A549 (cell line): ENCODE measurements around the gene CADM4. TPM values are rescaled to one million over a fixed set of nuclear protein-coding genes. Genes with fewer than 3 reads are reported as not detected.
A peak's percentile ranks its signal among the peaks of the same experiment; 100 is the strongest.

Experiments used
- ATAC-seq, 2 experiments: fragments of 200-7000 bp in 1 of 2; fragments of >200 bp in 1 of 2; cut with Nextera tagmentation in 1 of 2; cut with Tn5 transposase in 1 of 2; 3 replicates each; pipeline versions ENCODE4 v1.8.0 to v1.9.1; 2018 to 2020; ENCODE audit warnings: mild to moderate bottlenecking in 1 of 2, moderate library complexity in 1 of 2
- CTCF ChIA-PET: fragments of 300-600 bp; sonication (Branson Sonifier 250); formaldehyde crosslinking; extraction: SDS; loops from one replicate; lab custom pipeline; 2021; ENCODE audit warnings: antibody characterized with exemption, inconsistent platforms; lab: Yijun Ruan, JAX
- POLR2A ChIA-PET: fragments of 350-600 bp; formaldehyde crosslinking; extraction: SDS; loops from one replicate; lab custom pipeline; 2021; ENCODE audit warnings: antibody characterized with exemption, inconsistent platforms; lab: Yijun Ruan, JAX
- DNase-seq, 2 experiments: peaks; one replicate each; pipeline versions ENCODE4 v3.0.0 to v3.0.0-alpha.2; 2011 to 2016; ENCODE audit warnings: low read depth in 1 of 2, low spot score in 1 of 2
- FAIRE-seq: peaks from 2 replicates; lab custom pipeline; 2011; peaks lifted over from hg19 to GRCh38; lab: Jason Lieb, UNC
- H3K27ac ChIP-seq, 2 experiments: fragments of >200 bp; sonication (Bioruptor Twin); formaldehyde crosslinking; 3 replicates each; pipeline ENCODE4 v1.5.1; 2016 to 2017
- H3K4me1 ChIP-seq: fragments of >200 bp; sonication (Bioruptor Twin); formaldehyde crosslinking; 3 replicates; pipeline ENCODE4 v1.6.1; 2016
- H3K4me2 ChIP-seq: fragments of >200 bp; sonication (Bioruptor Twin); formaldehyde crosslinking; 3 replicates; pipeline ENCODE4 v1.6.1; 2016
- H3K4me3 ChIP-seq: fragments of >200 bp; sonication (Bioruptor Twin); formaldehyde crosslinking; 3 replicates; pipeline ENCODE4 v1.5.1; 2016
- H3K9me3 ChIP-seq: fragments of >200 bp; sonication (Bioruptor Twin); formaldehyde crosslinking; 3 replicates; pipeline ENCODE4 v1.6.1; 2016
- BHLHE40 ChIP-seq: IDR thresholded peaks from 2 replicates; pipeline ENCODE4 v1.6.1; 2012; ENCODE audit warnings: low read depth, low read length, inconsistent platforms
- CBX2 ChIP-seq: fragments of 200-600 bp; sonication (generic); IDR thresholded peaks from 2 replicates; pipeline ENCODE4 v1.6.1; 2016; ENCODE audit warnings: low read depth, mild to moderate bottlenecking, borderline replicate concordance
- CEBPB ChIP-seq, 2 experiments: fragments of >200 bp in 1 of 2; sonication (Bioruptor Twin) in 1 of 2; formaldehyde crosslinking in 1 of 2; IDR thresholded peaks; 2 replicates each; pipeline ENCODE4 v1.6.1; 2012 to 2016
- CHD4 ChIP-seq: fragments of 200-600 bp; sonication (generic); IDR thresholded peaks from 2 replicates; pipeline ENCODE4 v1.6.1; 2016; ENCODE audit warnings: antibody characterized with exemption, mild to moderate bottlenecking, borderline replicate concordance
- EHMT2 ChIP-seq: fragments of 200-600 bp; sonication (generic); IDR thresholded peaks from 2 replicates; pipeline ENCODE4 v1.6.1; 2016; ENCODE audit warnings: antibody characterized with exemption, low read depth, mild to moderate bottlenecking, moderate library complexity
- EP300 ChIP-seq, 2 experiments: fragments of >200 bp; sonication (Bioruptor Twin); formaldehyde crosslinking; IDR thresholded peaks; 2 replicates in 1 of 2; 3 replicates in 1 of 2; pipeline ENCODE4 v1.6.1; 2016 to 2017
- ESRRA ChIP-seq: fragments of 150-350 bp; IDR thresholded peaks from 2 replicates; pipeline ENCODE4 v1.6.1; 2014; ENCODE audit warnings: mild to moderate bottlenecking, low read length, borderline replicate concordance
- GATA3 ChIP-seq: IDR thresholded peaks from 2 replicates; pipeline ENCODE4 v1.6.1; 2012; ENCODE audit warnings: borderline replicate concordance
- HOXA7 ChIP-seq: fragments of 250-450 bp; sonication (Bioruptor Pico); IDR thresholded peaks from 2 replicates; pipeline ENCODE4 v1.5.0; 2020; ENCODE audit warnings: mild to moderate bottlenecking, moderate library complexity
- HOXB13 ChIP-seq: fragments of 250-450 bp; sonication (Bioruptor Pico); IDR thresholded peaks from 2 replicates; pipeline ENCODE4 v1.5.0; 2020; ENCODE audit warnings: low read depth, mild to moderate bottlenecking, moderate library complexity
- JUN ChIP-seq, 2 experiments: fragments of >200 bp; sonication (Bioruptor Twin); formaldehyde crosslinking; IDR thresholded peaks; 2 replicates in 1 of 2; 3 replicates in 1 of 2; pipeline ENCODE4 v1.6.1; 2016 to 2017
- JUNB ChIP-seq: fragments of >200 bp; sonication (Bioruptor Twin); formaldehyde crosslinking; IDR thresholded peaks from 2 replicates; pipeline ENCODE4 v1.6.1; 2016
- KDM1A ChIP-seq: fragments of 200-600 bp; sonication (generic); IDR thresholded peaks from 2 replicates; pipeline ENCODE4 v1.6.1; 2016; ENCODE audit warnings: low read depth, mild to moderate bottlenecking
- MAZ ChIP-seq: fragments of 150-350 bp; IDR thresholded peaks from 2 replicates; pipeline ENCODE4 v1.6.1; 2014; ENCODE audit warnings: antibody characterized with exemption, low read depth, low read length, borderline replicate concordance
- MYC ChIP-seq: IDR thresholded peaks from 2 replicates; pipeline ENCODE4 v1.6.1; 2012; ENCODE audit warnings: mild to moderate bottlenecking, inconsistent platforms, low read length, improper control_type of control experiment, borderline replicate concordance
- NR3C1 ChIP-seq: fragments of >200 bp; sonication (Bioruptor Twin); formaldehyde crosslinking; IDR thresholded peaks from 3 replicates; pipeline ENCODE4 v1.6.1; 2017
- PHF8 ChIP-seq: fragments of 200-600 bp; sonication (generic); IDR thresholded peaks from 2 replicates; pipeline ENCODE4 v1.6.1; 2016; ENCODE audit warnings: low read depth, mild to moderate bottlenecking, antibody characterized with exemption, moderate library complexity, borderline replicate concordance
- POLR2A ChIP-seq: IDR thresholded peaks from 2 replicates; pipeline ENCODE4 v1.6.1; 2012; ENCODE audit warnings: mild to moderate bottlenecking, low read length
- RFX5 ChIP-seq: fragments of 450-650 bp; IDR thresholded peaks from 2 replicates; pipeline ENCODE4 v1.7.1; 2014; ENCODE audit warnings: antibody characterized with exemption, mild to moderate bottlenecking, moderate library complexity
- SREBF2 ChIP-seq: fragments of 450-650 bp; IDR thresholded peaks from 2 replicates; pipeline ENCODE4 v1.6.1; 2014; ENCODE audit warnings: mild to moderate bottlenecking, moderate library complexity
- WGBS: methylation state at CpG from one replicate; pipeline ENCODE4 v1.1.6; 2017; ENCODE audit errors: missing lambda C conversion rate; 5-methylcytosine and 5-hydroxymethylcytosine counted together
- polyA plus RNA-seq, 4 experiments: library from polyadenylated mRNA; depleted of rRNA in 3 of 4; stranded (reverse); fragments of >200 nt; fragmentation: RNase III in 1 of 4; extraction: RNeasy Plus Mini Kit Qiagen cat#74134 plus additional on column Dnase treatment in 1 of 4; gene quantifications; 2 replicates in 3 of 4; 3 replicates in 1 of 4; pipeline ENCODE4 v1.2.3, GENCODE V29; 2011 to 2017
- TF ChIP-seq, protein P1 (sequence below): fragments of 250-450 bp; sonication (Bioruptor Pico); IDR thresholded peaks from 2 replicates; pipeline ENCODE4 v1.5.0; 2020; ENCODE audit warnings: low read depth, mild to moderate bottlenecking, moderate library complexity
- TF ChIP-seq, protein P2 (sequence below): fragments of >200 bp; sonication (Bioruptor Twin); formaldehyde crosslinking; IDR thresholded peaks from 2 replicates; pipeline ENCODE4 v1.6.1; 2016
- TF ChIP-seq, protein P3 (sequence below): IDR thresholded peaks from 2 replicates; pipeline ENCODE4 v1.6.1; 2012
- TF ChIP-seq, protein P4 (sequence below): IDR thresholded peaks from 2 replicates; pipeline ENCODE4 v1.6.1; 2012

CADM4 gene
- polyA plus RNA-seq, 2 of the 4 experiments (the other 2 are of a cell fraction) = 4.2 to 9.2 TPM

DNA sequence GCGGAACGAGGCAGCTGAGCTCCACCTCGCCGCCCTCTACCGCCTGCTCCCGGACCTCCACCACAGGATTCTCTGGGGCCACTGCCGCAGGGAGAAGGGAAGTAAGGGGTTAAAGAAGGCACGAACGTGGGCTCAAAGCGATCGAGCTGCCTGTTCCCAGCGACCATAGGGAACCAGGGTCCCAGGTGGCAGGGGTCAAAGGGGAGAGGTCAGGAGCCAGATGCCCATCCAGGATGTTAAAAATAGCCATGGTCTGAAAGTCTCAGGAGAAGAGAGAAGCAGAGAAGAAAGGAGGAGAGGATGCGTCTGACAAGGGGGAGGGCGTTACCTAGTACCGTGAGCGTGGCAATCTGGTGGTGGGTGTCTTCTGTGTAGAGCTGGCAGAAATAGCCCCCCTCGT, 12.8 kb downstream of the CADM4 start:
- Histone ChIP-seq H3K4me2 (no peak overlapping the region), H3K4me1 (no peaks in the 10 kb centered on the region), H3K9me3 (no peaks in the 10 kb centered on the region), H3K27ac (no peak overlapping the region), H3K4me3 (no peak overlapping the region)
- 75% methylated on average over 17 of the region's 17 CpGs for WGBS
- ChIA-PET CTCF (interaction anchor here (0.7 to 3.1 kb wide), 8 partner anchors 11 to 142 kb away, joined by 3 to 9 read pairs (median 4); no protein-coding TSS in a partner anchor), POLR2A (no interaction called here)
- no peak for ATAC-seq
- TF ChIP-seq EHMT2 (no peak), EP300 (IDR thresholded peaks at IDR 0.05) (no peak), MYC (no peak), SREBF2 (no peak), GATA3 (no peak), POLR2A (no peak), HOXB13 (CRISPR knock-in tag) (no peak)
- TF ChIP-seq, protein P1, sequence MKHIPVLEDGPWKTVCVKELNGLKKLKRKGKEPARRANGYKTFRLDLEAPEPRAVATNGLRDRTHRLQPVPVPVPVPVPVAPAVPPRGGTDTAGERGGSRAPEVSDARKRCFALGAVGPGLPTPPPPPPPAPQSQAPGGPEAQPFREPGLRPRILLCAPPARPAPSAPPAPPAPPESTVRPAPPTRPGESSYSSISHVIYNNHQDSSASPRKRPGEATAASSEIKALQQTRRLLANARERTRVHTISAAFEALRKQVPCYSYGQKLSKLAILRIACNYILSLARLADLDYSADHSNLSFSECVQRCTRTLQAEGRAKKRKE (CRISPR knock-in tag) = no peak
- no peak for FAIRE-seq
- no peak for DNase-seq

DNA sequence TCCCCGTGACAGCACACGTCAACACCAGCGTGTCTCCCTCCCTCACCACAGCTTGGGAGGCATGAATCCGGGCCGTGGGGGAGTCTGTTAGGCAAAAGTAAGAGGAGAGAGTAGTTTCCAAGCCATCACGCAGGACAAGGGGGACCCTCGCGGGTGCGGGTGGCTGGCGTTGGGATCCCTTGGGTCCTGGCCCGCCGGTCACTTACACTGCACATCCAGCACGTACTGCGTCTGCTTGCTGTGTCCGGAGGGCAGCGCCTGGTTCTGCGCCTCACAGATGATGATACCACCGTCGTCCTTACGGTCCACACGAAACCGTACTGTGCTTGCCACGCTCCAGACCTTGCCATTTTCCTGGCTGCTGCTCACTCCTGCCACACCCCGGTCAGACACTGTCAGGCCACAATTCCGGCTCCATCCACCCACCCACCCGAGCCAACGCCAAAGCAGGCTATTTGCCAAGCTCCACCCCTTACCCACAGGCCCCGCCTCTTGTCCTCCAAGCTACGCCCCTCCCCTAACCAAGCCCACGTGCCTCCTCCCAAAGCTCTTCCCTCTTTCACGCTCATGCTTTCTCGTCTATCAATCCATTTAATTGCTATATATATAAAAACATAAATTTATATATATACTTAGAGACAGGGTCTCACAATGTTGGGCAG, 13.6 kb downstream of the CADM4 start:
- TF ChIP-seq MAZ = no peak
- FAIRE-seq = no peak
- Histone ChIP-seq H3K4me3 (no peak overlapping the region), H3K4me2 (no peak overlapping the region), H3K4me1 (no peaks in the 10 kb centered on the region), H3K27ac (no peak overlapping the region), H3K9me3 (no peaks in the 10 kb centered on the region)
- ChIA-PET CTCF (interaction anchor here (0.7 to 3.1 kb wide), 8 partner anchors 12 to 133 kb away, joined by 3 to 9 read pairs (median 4); no protein-coding TSS in a partner anchor), POLR2A (no interaction called here)
- DNase-seq = peak; percentile 42 to 71
- peak; percentile 17 to 61; a peak in 4 of 6 replicates for ATAC-seq
- WGBS = 79% methylated on average over 32 of the region's 32 CpGs

DNA sequence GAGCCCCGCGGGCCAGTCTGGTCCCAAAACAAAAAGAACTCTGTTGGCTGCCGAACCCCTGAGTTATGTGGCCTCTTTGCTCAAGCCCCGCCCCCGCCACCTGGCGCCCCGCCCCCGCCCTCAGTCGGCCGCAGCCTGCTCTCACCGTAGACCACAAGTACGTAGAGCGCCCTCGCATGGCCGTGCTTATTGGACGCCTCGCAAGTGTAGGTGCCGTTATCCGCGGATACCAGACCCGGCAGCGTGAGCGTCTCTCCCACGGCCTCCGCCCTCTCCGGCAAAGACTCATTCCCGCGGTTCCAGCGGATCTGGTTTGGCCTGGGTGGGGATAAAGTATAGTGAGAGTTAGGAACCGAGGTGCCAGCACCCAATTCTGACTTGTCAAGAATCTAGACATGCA, 14.7 kb downstream of the CADM4 start:
- no peak for FAIRE-seq
- 75% methylated on average over 22 of the region's 30 CpGs for WGBS
- POLR2A ChIA-PET = no interaction called here

DNA sequence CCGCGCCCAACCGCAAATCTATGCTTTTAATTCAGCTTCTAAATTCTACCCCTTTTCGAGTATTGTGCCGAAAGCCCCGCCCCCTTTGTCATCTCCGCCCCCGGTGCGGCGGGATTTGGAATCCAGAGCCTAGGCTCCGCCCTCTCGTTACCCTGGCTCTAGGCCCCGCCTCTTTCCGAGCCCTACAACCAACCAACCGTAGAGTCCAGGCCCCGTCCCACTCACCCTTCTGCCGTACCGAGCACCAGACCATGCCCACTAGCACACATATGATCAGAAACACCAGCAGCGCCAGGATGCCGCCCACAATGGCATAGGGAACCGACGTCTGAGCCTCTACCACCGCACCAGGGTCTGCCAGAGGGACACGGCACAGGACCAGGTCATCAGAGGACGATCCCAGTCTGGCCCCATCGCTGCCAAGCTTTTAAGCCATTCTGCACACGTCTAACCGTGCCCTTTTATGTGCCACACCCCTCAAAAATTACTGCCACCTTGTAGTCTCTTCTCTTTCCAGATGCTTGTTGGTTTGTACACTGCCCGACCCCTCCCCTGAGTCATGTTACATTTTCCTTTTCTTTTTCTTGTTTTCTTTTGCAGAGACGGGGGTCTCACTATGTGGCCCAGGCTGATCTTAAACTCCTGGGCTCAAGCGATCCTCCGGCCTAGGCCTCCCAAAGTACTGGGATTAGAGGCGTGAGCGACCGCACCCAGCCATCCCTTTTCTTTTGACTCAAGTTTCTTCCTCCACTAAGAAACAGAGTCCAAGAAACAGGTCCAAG, 15.6 kb downstream of the CADM4 start:
- TF ChIP-seq MAZ (no peak), CBX2 (no peak), JUN (IDR thresholded peaks at IDR 0.05) (no peak), ESRRA (no peak), PHF8 (no peak), BHLHE40 (no peak), CHD4 (no peak), JUNB (no peak), RFX5 (no peak), CEBPB (IDR thresholded peaks at IDR 0.05) (no peak), HOXA7 (CRISPR knock-in tag) (no peak)
- TF ChIP-seq, protein P2, sequence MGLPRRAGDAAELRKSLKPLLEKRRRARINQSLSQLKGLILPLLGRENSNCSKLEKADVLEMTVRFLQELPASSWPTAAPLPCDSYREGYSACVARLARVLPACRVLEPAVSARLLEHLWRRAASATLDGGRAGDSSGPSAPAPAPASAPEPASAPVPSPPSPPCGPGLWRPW = no peak
- peak in 1 of 2 experiments; percentile 40 for DNase-seq
- H3K9me3 ChIP-seq = no peaks in the 10 kb centered on the region
- ChIA-PET CTCF (interaction anchor here (0.8 to 1.2 kb wide), 3 partner anchors 8 to 27 kb away, joined by 3 read pairs; partner anchors contain the start of gene ZNF576), POLR2A (no interaction called here)
- WGBS = 88% methylated on average over 35 of the region's 35 CpGs
- no peak overlapping the region for H3K27ac ChIP-seq
- ATAC-seq = no peak
- peaks cover 7% of the 10 kb centered on the region; the same call in 2 of the 3 replicates for H3K4me1 ChIP-seq
- FAIRE-seq = no peak
- H3K4me2 ChIP-seq = no peak overlapping the region
- no peak overlapping the region for H3K4me3 ChIP-seq

More for the DNA sequence above, 14.7 kb downstream of the CADM4 start:
- peak in 1 of 2 experiments; percentile 49 for DNase-seq
- peaks cover 6% of the 10 kb centered on the region; the same call in 2 of the 3 replicates for H3K4me1 ChIP-seq
- H3K27ac ChIP-seq = no peak overlapping the region
- TF ChIP-seq NR3C1 (no peak), MAZ (no peak), KDM1A (no peak), ESRRA (no peak), POLR2A (no peak)
- TF ChIP-seq, protein P3, sequence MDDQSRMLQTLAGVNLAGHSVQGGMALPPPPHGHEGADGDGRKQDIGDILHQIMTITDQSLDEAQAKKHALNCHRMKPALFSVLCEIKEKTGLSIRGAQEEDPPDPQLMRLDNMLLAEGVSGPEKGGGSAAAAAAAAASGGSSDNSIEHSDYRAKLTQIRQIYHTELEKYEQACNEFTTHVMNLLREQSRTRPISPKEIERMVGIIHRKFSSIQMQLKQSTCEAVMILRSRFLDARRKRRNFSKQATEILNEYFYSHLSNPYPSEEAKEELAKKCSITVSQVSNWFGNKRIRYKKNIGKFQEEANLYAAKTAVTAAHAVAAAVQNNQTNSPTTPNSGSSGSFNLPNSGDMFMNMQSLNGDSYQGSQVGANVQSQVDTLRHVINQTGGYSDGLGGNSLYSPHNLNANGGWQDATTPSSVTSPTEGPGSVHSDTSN = no peak
- TF ChIP-seq, protein P4, sequence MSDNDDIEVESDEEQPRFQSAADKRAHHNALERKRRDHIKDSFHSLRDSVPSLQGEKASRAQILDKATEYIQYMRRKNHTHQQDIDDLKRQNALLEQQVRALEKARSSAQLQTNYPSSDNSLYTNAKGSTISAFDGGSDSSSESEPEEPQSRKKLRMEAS = no peak
- no peak overlapping the region for H3K4me2 ChIP-seq
- H3K4me3 ChIP-seq = no peak overlapping the region
- ATAC-seq = 0 out of 6 replicates have a peak, but pooled peaks of 1 of the 2 experiments have one; percentile 10
- no peaks in the 10 kb centered on the region for H3K9me3 ChIP-seq
- CTCF ChIA-PET = interaction anchor here (0.6 to 1.6 kb wide), 3 partner anchors 26 to 120 kb away, joined by 3 read pairs; no protein-coding TSS in a partner anchor
